Left kidney (tissue), 2 donors: ENCODE data around the gene E2F3. TPM values are rescaled to one million over a fixed set of nuclear protein-coding genes. Genes with fewer than 3 reads are reported as not detected.

Experiments used
- DNase-seq: peaks from one replicate; pipeline ENCODE4 v3.0.0-alpha.2; 2013
- polyA plus RNA-seq: library from polyadenylated mRNA; unstranded; fragments of 120-200 nt; gene quantifications from one replicate; pipeline ENCODE4 v1.2.1, GENCODE V29; 2013; ENCODE audit not compliant: insufficient read length

E2F3 gene
- polyA plus RNA-seq, 1 donor = 25.2 TPM

GRCh38 chr6:20402092-20402341 is 338 bp downstream of the E2F3 start:
- DNase-seq = peak; percentile 51

GRCh38 chr6:20402342-20403069 is 827 bp downstream of the E2F3 start:
- peak; percentile 44 for DNase-seq

GRCh38 chr6:20403070-20403765 is 1.5 kb downstream of the E2F3 start:
- peak; percentile 72 for DNase-seq

GRCh38 chr6:20403766-20404640 is 2.3 kb downstream of the E2F3 start:
- peak; percentile 37 for DNase-seq

DNA sequence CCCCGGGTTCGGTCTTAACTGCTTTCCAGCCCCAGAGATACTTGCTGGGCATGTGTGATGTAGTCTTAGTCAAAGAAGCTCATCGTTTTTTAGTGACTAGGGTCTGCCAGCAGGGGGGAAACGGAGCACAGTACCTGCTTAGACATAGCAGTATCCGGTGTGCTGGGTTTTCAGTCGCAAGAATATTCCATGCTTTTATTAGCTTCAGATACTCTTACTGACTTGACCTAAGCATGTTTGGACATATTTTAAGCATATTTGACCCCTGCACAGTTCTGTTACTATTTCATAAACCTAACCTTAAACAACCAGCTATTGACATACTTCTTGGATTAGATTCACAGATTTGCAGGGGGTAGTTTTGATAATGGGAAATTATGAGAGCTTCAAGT is 3.0 kb downstream of the E2F3 start:
- peak; percentile 70 for DNase-seq

- DNase-seq = no peak
Observed at GRCh38 chr6:20408851-20409250, 7.2 kb downstream of the E2F3 start.

DNA sequence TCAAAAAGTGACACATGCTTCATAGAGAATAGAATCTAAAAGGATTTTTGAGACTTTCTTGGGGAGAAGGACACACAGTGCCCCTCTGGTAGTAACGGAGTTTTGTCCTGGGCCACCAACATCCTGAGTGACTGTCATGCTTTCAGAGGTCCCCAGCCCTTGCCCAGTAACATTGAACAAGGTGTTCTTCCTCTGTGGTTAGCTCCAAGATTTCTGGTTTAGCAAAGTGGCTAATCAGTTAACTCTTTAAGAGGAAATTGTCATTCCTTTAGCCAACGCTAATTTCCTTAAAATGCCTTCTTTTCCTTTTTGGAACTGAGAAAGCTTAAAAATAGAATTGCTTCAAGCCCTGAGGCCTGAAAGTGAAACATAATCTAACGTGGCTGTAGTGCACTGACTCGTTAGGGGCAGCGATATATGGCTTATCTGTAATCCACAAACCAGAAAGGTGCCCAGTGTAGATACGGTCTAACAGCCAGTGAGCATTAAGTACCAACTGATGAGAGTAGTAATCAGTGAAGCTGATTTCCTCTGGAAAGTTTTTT is 7.8 kb downstream of the E2F3 start:
- no peak for DNase-seq

GRCh38 chr6:20411544-20411943 is 9.9 kb downstream of the E2F3 start:
- no peak for DNase-seq

DNA sequence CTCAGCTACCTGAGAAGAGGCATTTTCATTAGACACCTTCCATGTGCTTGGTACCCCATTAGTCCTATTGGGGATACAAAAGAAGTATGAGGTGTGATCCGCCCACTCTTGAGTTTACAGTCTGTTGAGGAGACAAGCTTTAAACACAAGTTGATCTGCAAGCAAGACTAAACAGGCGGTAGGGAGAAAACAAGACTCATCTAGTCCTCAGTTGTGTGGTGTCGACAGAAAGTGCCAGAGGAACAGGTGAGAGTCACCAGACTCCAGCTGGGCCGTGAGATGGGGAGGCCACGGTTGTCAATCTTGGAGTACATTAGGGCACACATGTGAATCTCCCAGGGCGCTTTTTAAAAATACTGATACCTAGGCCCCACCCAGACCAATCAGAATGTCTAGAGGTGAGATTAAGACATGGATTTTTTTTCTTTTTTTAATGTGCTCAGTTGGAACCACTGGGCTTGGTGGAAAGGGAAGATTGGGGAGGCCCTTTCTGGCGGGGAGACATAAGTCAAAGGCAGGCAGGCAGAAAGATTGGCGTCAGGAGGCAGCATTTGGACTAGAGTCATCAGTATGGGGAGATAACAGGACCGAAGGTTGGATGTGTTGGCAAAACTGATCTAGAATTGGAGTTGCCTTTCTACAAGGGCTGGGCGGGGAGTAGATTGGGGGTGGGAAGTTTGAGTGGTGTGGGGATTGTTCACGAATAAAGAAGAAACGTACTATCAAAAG is 10.4 kb downstream of the E2F3 start:
- DNase-seq = no peak

- no peak for DNase-seq
Observed at GRCh38 chr6:20412682-20413073, 11.0 kb downstream of the E2F3 start.

DNA sequence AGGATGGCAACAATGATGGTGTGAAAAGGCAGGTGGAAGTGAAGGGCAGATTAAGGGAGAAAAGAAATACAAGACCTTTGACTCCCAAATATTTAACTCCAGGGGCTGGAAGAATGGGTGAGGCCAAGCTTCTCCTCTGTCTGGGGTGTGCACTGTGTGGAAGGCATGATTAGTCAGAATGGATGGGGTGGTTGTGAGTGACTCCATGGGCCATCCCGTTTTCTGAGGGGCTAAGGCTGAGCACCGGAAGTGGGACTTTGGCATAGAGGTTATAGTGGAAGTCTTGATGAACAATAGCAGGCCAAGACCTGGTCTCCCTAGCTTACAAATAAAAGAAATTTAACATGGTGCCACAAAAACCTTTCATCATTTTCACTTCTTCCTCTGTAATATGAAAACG is 12.1 kb downstream of the E2F3 start:
- DNase-seq = no peak

GRCh38 chr6:20414711-20415110 is 13.0 kb downstream of the E2F3 start:
- no peak for DNase-seq

DNA sequence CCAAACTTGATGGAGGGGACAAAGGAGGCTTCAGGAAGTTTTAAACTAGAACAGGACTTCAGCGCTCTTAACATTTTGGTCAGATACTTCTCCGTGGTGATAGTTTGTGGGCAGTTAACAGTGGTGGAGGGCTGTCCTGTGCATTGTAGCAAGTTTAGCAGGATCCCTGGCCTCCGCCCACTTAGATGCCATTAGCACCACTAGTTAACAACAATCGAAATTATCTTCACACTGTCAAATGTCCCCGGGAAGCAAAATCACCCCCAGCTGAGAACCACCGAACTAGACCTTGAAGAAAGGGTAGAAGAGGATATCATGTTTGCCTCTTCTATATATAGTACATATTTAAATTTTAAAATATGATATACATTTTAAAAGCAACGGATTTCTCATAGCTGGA is 13.6 kb downstream of the E2F3 start:
- DNase-seq = no peak

DNA sequence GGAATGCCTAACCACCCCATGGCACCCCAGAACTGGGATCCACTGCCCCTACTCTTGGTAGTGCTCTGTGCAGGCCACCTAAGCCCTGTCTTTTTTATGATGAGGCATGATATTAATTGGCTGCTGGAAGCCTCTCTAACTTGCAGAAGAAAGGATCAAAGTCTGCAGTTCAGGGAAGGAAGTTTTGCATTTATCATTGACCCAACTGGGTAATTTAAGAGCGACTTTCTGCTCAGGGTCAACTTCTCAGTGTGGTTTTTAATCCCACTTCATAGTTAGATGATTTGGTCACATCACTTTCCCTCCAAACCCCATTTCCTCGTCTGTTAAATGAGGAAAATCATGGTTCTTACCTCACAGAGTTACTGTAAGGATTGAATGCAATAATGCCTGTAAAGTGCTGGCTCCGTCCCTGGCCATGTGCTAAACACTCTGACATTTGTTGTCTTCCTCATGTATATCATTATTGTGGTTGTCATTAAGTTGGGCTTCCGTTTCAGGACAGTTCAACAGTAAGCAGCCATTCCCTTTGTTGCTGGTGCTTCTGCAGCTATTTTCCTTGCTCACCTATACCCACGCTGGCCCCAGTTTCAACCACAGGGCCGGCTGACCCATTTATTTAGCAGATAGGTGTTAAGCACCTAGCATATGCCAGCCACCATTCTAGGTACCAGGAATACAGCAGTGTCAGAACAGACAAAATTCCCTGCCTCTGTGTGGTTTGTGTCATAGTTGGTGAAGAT is 14.2 kb downstream of the E2F3 start:
- no peak for DNase-seq

GRCh38 chr6:20416567-20417345 is 15.1 kb downstream of the E2F3 start:
- no peak for DNase-seq

DNA sequence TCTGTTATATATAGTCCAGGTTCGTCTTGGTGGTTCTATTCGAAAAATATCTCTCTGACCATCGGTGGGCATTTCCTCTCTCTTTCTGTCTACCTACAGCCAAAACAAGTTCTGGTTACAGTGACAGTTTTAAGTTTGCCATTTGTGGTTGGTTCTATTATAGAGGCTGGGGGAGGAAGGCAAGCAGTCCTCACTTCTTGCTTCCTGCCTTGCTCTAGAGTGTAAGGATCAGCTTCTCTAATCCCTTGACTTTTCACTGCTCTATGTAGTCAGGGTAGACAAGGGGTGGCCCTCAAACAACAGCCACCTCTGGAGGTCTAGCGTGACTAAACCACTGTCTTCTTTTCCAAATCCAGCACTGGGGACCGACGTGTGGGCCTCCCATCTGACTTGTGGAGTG is 16.1 kb downstream of the E2F3 start:
- no peak for DNase-seq

DNA sequence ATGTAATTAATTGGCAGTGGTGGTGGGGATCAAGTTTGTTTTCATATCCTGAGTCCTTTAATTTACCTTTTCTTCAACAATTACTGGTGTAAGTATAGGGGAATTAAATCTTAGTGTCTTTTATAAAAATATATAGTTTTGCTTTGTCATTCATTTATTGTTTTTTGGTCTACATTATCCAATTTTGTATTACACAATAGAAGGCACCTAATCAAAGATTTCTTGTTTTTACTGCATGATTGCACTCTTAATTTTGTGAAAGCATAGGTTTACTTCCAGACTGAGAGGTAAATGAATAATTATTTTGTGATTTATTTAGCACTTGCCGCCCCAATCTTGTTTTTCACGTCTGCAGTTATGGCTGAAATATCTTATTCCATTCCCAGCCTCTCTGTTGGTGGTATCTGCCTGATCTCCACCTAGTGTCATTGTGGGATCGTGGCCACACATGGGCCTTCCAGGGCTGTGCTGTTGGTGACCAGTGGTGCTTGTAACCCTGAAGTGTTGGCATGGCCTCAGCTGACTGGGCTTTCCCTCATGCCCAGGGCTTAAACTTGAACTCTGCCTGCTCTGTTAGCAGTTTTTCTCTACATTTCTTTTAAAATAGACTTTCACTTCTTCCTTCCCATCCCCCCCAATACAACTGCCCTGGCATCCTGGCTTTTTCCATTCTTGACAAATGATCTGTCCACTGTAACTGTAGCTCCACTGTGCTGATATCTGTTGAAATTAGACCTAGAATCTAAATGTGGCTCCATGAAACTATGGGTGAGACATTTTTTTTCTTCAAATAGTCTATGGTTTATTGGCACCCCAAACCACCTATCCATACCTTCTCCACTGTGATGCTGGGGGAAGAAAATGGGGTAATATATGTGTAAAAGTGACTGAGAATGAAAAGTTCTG is 24.8 kb downstream of the E2F3 start:
- no peak for DNase-seq

DNA sequence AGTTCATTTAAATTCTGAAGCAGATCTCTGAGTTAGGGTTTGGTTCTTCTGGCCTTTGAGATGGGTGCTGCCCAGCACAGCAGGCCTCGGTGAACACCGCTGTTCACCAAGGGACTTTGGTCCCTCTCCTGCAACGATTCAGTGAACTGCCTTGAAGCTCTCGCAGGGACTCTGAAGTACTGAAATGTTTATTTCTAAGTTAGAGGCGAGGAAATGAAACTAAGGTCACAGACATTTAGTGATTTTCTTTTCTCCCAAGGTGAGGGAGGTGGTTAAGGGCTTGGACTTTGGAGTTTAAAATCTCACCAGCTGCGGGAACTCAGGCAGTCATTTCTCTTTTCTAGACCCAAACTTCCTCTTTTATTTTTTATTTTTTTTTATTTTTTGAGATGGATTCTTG is 26.2 kb downstream of the E2F3 start:
- no peak for DNase-seq

DNA sequence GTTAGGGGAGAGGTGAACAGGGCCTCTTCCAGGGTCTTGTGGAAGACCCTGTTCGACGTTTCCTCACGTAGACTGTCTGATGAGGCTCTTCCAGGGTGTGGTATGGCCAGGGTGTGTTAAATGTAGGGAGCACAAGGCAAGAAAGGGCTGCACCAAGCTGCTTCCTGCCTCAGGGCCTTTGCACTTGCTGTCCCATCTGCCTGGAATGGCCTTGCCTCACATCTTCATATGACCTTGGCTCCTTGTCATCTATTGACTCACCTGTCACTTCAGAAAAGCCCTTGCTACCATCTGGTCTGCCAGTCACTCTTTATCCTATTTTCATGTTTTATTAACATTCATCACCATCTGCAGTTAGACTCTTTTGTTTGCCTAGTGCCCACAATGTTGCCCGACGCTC is 31.0 kb downstream of the E2F3 start:
- DNase-seq = no peak

DNA sequence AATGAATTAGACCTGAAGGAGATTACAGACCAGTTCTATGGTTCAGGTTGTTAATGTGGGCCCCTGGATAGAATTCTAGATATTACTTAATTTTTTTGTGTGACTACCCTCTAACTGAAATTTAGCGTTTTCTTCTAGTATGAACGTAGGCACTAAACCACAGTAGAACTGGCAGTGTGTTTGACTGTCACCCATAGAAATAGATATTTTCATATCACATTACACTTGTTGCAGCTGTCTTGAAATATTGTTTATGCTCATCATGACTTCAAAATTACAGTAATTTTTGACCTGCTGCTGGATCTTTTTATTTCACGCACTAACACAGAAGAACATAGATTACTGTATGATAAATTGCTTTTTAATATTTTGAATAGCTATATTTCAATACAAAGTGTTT is 31.6 kb downstream of the E2F3 start:
- DNase-seq = no peak
